Neural crest cell (in vitro differentiated cells): ENCODE data around the gene PHYH. TPM values are rescaled to one million over a fixed set of nuclear protein-coding genes. Genes with fewer than 3 reads are reported as not detected.
A peak's percentile ranks its signal among the peaks of the same experiment; 100 is the strongest.

ENCODE experiments used
- DNase-seq: peaks from one replicate; pipeline ENCODE4 v3.0.0; 2021; ENCODE audit warnings: low read depth, mixed read lengths, low spot score
- H3K27ac Mint-ChIP-seq: one replicate; pipeline ENCODE4 v1.8.0; 2021; ENCODE audit warnings: mild to moderate bottlenecking, mixed read lengths; ENCODE audit not compliant: unreplicated experiment
- H3K27me3 Mint-ChIP-seq: 2 replicates; pipeline ENCODE4 v1.8.0; 2021; ENCODE audit warnings: low read depth, mild to moderate bottlenecking, mixed read lengths
- H3K36me3 Mint-ChIP-seq: 2 replicates; pipeline ENCODE4 v1.8.0; 2021; ENCODE audit warnings: low read depth, mild to moderate bottlenecking, mixed read lengths
- H3K4me1 Mint-ChIP-seq: 2 replicates; pipeline ENCODE4 v1.8.0; 2021; ENCODE audit warnings: mixed read lengths
- H3K4me3 Mint-ChIP-seq: one replicate; pipeline ENCODE4 v1.8.0; 2021; ENCODE audit warnings: mild to moderate bottlenecking, mixed read lengths
- H3K9me3 Mint-ChIP-seq: 2 replicates; pipeline ENCODE4 v1.8.0; 2021; ENCODE audit warnings: mixed read lengths
- total RNA-seq: library from RNA; stranded (reverse); gene quantifications from 2 replicates; pipeline ENCODE4 v1.2.1, GENCODE V29; 2021
- TF ChIP-seq, protein P1 (sequence below): fragments of 200-600 bp; sonication (generic); conservative IDR thresholded peaks from 2 replicates; pipeline ENCODE4 v1.5.0; 2021; ENCODE audit warnings: antibody characterized with exemption, mild to moderate bottlenecking

Gene PHYH
- total RNA-seq, 1 donor from 2014 or later: 14.9 TPM

- Mint-ChIP-seq H3K4me1 (no peaks in the 10 kb centered on the region), H3K27me3 (no peaks in the 10 kb centered on the region), H3K36me3 (no peaks in the 10 kb centered on the region), H3K4me3 (no peak overlapping the region), H3K9me3 (no peaks in the 10 kb centered on the region), H3K27ac (no peak overlapping the region)
- TF ChIP-seq, protein P1, sequence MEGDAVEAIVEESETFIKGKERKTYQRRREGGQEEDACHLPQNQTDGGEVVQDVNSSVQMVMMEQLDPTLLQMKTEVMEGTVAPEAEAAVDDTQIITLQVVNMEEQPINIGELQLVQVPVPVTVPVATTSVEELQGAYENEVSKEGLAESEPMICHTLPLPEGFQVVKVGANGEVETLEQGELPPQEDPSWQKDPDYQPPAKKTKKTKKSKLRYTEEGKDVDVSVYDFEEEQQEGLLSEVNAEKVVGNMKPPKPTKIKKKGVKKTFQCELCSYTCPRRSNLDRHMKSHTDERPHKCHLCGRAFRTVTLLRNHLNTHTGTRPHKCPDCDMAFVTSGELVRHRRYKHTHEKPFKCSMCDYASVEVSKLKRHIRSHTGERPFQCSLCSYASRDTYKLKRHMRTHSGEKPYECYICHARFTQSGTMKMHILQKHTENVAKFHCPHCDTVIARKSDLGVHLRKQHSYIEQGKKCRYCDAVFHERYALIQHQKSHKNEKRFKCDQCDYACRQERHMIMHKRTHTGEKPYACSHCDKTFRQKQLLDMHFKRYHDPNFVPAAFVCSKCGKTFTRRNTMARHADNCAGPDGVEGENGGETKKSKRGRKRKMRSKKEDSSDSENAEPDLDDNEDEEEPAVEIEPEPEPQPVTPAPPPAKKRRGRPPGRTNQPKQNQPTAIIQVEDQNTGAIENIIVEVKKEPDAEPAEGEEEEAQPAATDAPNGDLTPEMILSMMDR: no peak
- DNase-seq: no peak
Measured at GRCh38 chr10:13309792-13310191, 9.9 kb upstream of the PHYH start.

- TF ChIP-seq, protein P1: no peak
- no peak for DNase-seq
- H3K27ac Mint-ChIP-seq: no peak overlapping the region
Measured at GRCh38 chr10:13308096-13308495, 8.2 kb upstream of the PHYH start.

DNA sequence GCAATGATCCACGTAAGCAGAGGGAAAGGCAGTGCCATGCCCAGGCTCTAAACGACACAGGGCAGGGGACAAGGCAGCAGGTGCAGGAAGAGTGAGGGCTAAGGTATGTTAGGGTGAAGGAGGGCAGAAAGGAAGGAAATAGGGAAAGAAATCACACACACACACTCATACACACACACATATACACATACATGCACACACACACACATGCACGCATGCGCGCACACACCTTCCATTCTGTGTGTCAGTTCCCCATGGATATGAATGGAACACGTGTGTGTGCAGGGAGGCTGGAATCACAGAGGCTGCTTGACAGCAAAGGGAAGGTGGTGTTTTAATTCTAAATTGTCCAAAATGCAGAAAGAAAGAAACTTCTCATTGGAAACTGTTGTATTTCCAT, 6.2 kb upstream of the PHYH start:
- H3K9me3 Mint-ChIP-seq: no peaks in the 10 kb centered on the region
- DNase-seq: no peak
- no peaks in the 10 kb centered on the region for H3K27me3 Mint-ChIP-seq
- TF ChIP-seq, protein P1: no peak
- peaks cover 10% of the 10 kb centered on the region for H3K4me1 Mint-ChIP-seq
- H3K36me3 Mint-ChIP-seq: no peaks in the 10 kb centered on the region
- no peak overlapping the region for H3K4me3 Mint-ChIP-seq
- no peak overlapping the region for H3K27ac Mint-ChIP-seq

More at GRCh38 chr10:13308096-13308495, 8.2 kb upstream of the PHYH start:
- Mint-ChIP-seq H3K36me3 (no peaks in the 10 kb centered on the region), H3K9me3 (no peaks in the 10 kb centered on the region), H3K4me1 (no peaks in the 10 kb centered on the region), H3K27me3 (no peaks in the 10 kb centered on the region), H3K4me3 (no peak overlapping the region)

GRCh38 chr10:13302821-13303555, 3.1 kb upstream of the PHYH start:
- Mint-ChIP-seq H3K4me1 (peaks cover 21% of the 10 kb centered on the region), H3K4me3 (peak overlapping the region; percentile 91), H3K27ac (no peak overlapping the region), H3K27me3 (no peaks in the 10 kb centered on the region), H3K36me3 (no peaks in the 10 kb centered on the region), H3K9me3 (no peaks in the 10 kb centered on the region)
- DNase-seq: no peak
- TF ChIP-seq, protein P1: no peak

DNA sequence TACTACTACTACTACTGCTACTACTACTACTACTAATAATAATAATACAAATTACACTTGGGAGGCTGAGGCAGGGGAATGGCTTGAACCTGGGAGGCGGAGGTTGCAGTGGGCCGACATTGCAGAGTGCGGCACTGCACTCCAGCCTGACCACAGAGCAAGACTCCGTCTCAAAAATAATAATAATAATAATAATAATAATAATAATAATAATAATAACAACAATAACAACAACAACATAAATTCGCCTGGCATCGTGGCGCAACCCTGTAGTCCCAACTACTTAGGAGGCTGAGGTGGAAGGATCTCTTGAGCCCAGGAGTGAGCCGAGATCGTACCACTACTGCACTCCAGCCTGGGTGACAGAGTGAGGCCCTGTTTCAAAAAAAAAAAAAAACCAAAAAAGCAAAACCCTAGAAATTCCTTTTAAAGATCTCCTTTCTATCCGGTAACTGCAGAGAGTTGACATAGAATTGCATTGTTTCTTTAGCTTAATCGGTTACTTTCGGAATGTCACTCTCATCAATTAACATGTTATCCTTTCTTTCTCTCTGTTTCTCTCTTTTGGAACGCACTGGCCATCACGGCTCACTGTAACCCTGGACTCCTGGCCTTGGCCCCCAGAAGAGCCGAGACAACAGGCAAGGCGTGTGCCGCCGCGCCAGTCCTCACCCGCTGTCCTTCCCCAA, 972 bp downstream of the PHYH start:
- peak overlapping the region; percentile 69 for H3K4me3 Mint-ChIP-seq
- H3K36me3 Mint-ChIP-seq: no peaks in the 10 kb centered on the region
- H3K27ac Mint-ChIP-seq: no peak overlapping the region
- H3K9me3 Mint-ChIP-seq: no peaks in the 10 kb centered on the region
- no peak for DNase-seq
- H3K27me3 Mint-ChIP-seq: no peaks in the 10 kb centered on the region
- peaks cover 21% of the 10 kb centered on the region for H3K4me1 Mint-ChIP-seq
- TF ChIP-seq, protein P1: no peak
